Measurements from ENCODE around the gene ELP4. TPM values are rescaled to one million over a fixed set of nuclear protein-coding genes. Genes with fewer than 3 reads are reported as not detected.

The ELP4 gene
- total RNA-seq, 1 experiment from 2014 or later, result 21.4 TPM

GRCh38 chr11:31664129-31664528 is 154.6 kb downstream of the ELP4 start:
- RAD21 ChIA-PET (ENCODE audit: low non-redundant PET in 1 of 2, low total read pairs in 2 of 2, uncharacterized antibody in 2 of 2, unreplicated experiment in 2 of 2), result no interaction called here
- H3K4me3 ChIP-seq (replicated peaks in 1 of 2; ENCODE audit: low read depth in 1 of 2, low read length in 2 of 2), result no peak overlapping the region
- no peaks in the 10 kb centered on the region for H3K9me3 ChIP-seq (ENCODE audit: control insufficient read depth in 1 of 2, insufficient read depth in 1 of 2, low read depth in 1 of 2, low read length in 2 of 2)
- ATAC-seq, result no peak
- H3K27ac ChIP-seq (ENCODE audit: low read depth, low read length), result no peak overlapping the region
- no TSS peak for BruUV-seq (replicated peaks)
- no peak overlapping the region for H3K9ac ChIP-seq (ENCODE audit: low read length)
- H4K20me1 ChIP-seq (ENCODE audit: insufficient read depth), result no peaks in the 10 kb centered on the region
- H3K79me2 ChIP-seq (ENCODE audit: insufficient read depth, low read length), result no peaks in the 10 kb centered on the region
- H3K4me1 ChIP-seq (ENCODE audit: control insufficient read depth in 1 of 2, insufficient read depth in 2 of 2, low read length in 2 of 2), result no peaks in the 10 kb centered on the region
- H2AFZ ChIP-seq (ENCODE audit: low read depth, low read length, poor library complexity, severe bottlenecking), result no peak overlapping the region
- no peak overlapping the region for H3K4me2 ChIP-seq (ENCODE audit: low read length)
- POLR2A ChIA-PET, result no interaction called here
- intact Hi-C loops (cut with micrococcal nuclease), result no loop called here
- CTCF ChIA-PET, result interaction anchor here (1.0 kb wide), 1 partner anchor 23 kb away, joined by 5 read pairs; no protein-coding TSS in a partner anchor
- DNase-seq (ENCODE audit: low read depth, low spot score), result no peak
- TF ChIP-seq RAD21 (IDR thresholded peaks at IDR 0.05; ENCODE audit: low read depth), result no peak
- TF ChIP-seq ELF1 (IDR thresholded peaks at IDR 0.05; ENCODE audit: borderline replicate concordance, low read depth), result no peak
- TF ChIP-seq CBX3 (IDR thresholded peaks at IDR 0.05; ENCODE audit: low read depth), result no peak
- TF ChIP-seq EZH2 (IDR thresholded peaks at IDR 0.05), result no peak
- no peak for TF ChIP-seq REST (IDR thresholded peaks at IDR 0.05; ENCODE audit: low read depth)
- TF ChIP-seq JUND (IDR thresholded peaks at IDR 0.05), result no peak
- TF ChIP-seq SRF (IDR thresholded peaks at IDR 0.05; ENCODE audit: low read depth), result no peak
- TF ChIP-seq POLR2A (IDR thresholded peaks at IDR 0.05; ENCODE audit: borderline replicate concordance, extremely low read depth, insufficient read depth, insufficient read length), result no peak
- no peak for TF ChIP-seq ZNF274 (IDR thresholded peaks at IDR 0.05; ENCODE audit: low read depth, low read length)
- no peak for TF ChIP-seq ZBTB33 (IDR thresholded peaks at IDR 0.05; ENCODE audit: extremely low read depth, insufficient replicate concordance, low read length)
- TF ChIP-seq YY1 (IDR thresholded peaks at IDR 0.05; ENCODE audit: extremely low read depth, insufficient replicate concordance, low read depth, low read length), result no peak
- H3K27me3 ChIP-seq (ENCODE audit: insufficient read depth, low read length), result no peaks in the 10 kb centered on the region
- H3K9me2 ChIP-seq (ENCODE audit: insufficient read depth), result no peaks in the 10 kb centered on the region
- H3K36me3 ChIP-seq (ENCODE audit: control insufficient read depth in 1 of 2, insufficient read depth in 2 of 2, low read length in 2 of 2), result no peaks in the 10 kb centered on the region

Data from HCT116 (cell line).